Ammon's horn (tissue), 1 donor: Measurements from ENCODE around the gene YWHAH.

ENCODE experiments used
- DNase-seq: peaks from one replicate; pipeline ENCODE4 v3.0.0-alpha.2; 2016; ENCODE audit warnings: low spot score

Gene YWHAH

GRCh38 chr22:31943978-31944699 lies at the start of gene YWHAH:
YWHAH (plus strand) TSS chr22:31944535; CDS start chr22:31944734, 199 bp downstream.
- peak; percentile 97 for DNase-seq

GRCh38 chr22:31895411-31896123 lies 48.8 kb upstream of the YWHAH start:
- DNase-seq, result no peak

DNA sequence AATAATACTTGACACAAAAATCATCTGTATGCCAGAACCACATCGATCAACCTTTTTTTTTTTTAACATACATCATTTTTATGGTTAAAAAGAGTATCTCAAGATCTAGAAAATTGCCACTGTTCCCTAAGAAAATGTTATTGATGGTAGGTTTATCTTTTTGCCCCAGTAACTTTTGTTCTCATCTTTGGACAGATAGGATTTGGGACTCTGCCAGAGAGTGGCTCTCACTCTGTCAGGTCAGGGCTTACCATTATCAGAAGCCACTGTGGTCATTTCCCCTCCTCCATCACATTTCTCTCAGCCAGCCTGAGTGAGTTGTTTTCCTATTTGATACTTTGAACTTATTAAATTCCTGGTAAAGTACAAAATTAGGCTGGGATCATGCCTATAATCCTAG lies 47.9 kb upstream of the YWHAH start:
- DNase-seq, result no peak

- peak; percentile 44 for DNase-seq
Observed at GRCh38 chr22:31897842-31898805, 46.2 kb upstream of the YWHAH start.

DNA sequence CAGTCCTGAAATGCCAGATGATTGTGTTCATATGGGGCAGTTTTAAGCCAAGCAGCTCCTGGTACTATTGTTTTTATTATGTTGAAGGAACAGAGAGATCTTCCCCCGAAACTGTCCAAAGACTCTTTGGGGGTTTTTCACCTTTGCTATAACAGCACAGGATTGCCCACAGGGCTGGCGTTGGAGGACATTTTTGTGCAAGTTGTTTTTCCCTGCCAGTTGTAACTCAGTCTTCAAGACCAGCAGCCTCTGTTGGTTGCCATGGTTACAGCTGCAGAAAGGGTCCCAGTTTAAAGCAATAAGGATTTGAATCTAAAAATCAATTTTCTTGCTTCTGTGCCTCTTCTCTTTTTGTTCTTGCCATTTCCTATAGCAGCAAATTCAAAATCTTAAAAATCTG lies 45.4 kb upstream of the YWHAH start:
- DNase-seq, result peak; percentile 60

- no peak for DNase-seq
Observed at GRCh38 chr22:31899669-31900068, 44.7 kb upstream of the YWHAH start.

DNA sequence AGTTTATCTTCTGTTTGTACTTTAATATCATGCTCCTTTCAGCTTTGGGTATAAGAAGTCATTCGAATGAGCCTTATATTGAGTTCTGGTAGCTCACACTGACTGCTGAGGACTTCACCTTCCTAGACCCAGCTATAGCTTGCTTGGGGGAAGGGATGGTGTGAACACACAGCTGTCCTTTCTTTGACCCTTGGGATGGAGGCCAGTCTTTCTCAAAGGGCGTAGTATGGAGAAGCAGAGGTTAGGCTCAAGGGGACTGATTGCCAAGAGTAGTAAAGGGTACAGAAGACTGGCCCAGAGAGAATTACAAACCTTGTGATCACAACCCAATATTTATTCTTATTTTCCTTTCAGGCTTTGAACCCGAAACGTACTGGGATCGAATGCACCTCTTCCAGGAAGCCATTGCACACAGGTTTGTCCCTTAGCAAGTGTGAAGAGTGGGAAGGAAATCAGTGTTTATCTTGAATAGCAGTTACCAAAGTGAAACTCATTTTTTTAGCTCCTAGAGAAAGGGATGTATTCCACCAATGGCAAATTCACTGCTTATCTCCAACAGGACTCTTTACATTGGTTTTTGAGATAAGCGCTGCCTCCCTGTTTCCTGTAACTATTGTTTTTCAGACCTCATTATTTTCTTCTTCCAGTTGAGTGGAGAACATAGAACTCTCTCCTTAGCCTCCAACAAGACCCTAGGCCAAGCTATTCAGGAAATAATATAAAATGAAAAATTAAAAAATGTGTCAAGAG lies 42.8 kb upstream of the YWHAH start:
- no peak for DNase-seq

GRCh38 chr22:31904651-31905050 lies 39.7 kb upstream of the YWHAH start:
- DNase-seq, result no peak

GRCh38 chr22:31905356-31905755 lies 39.0 kb upstream of the YWHAH start:
- DNase-seq, result no peak

GRCh38 chr22:31906086-31906485 lies 38.2 kb upstream of the YWHAH start:
- no peak for DNase-seq

DNA sequence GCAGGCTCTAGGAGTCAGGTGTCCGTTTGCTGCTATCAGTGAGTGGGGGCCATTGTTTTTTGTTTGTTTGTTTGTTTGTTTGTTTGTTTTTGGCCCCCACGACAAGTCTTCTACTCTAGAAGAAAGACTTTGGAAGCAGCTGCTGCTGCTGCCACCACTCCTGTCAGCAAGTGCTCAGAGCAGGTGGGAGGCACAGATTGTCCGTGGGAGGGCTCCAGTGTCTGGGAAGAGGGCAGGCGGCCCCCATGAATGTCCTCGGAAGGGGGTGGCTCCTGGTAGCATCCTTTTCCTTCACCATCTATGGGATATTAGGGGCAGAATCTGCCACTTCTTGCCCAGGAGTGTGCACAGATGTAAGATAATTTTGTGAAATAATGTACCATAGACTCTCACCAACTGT lies 37.8 kb upstream of the YWHAH start:
- no peak for DNase-seq

GRCh38 chr22:31909977-31910376 lies 34.4 kb upstream of the YWHAH start:
- DNase-seq, result no peak

DNA sequence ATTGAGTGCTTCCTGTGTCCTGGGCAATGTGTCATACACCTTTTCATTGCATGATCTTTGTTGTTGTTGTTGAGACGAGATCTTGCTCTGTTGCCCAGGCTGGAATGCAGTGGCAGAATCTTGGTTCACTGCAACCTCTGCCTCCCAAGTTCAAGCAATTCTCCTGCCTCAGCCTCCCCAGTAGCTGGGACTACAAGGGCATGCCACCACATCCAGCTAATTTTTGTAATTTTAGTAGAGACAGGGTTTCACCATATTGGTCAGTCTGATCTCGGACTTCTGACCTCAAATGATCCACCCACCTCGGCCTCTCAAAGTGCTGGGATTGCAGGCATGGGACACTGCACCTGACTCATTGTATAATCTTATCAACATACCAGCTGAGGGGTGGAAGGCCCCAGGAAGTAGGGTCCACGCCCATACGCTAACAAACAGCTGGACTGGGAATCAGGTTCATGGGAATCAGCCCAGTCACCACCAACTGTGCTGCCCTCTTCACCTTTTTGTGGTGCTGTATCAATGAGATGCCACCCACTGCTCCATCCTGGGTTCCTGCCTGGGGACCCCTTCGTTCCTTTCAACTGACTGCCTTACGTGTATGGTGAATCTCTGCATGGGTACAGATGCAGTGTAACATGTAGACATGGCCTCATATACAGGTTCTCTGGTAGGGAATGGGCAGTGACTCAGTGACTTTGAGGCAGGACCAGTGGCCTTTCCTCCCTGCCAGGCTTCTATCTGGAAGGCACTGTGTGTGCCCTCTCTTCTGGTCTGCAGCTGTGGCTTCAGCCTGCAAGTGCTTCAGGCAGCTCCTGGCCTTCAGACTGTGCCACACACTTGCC lies 32.5 kb upstream of the YWHAH start:
- DNase-seq, result no peak

GRCh38 chr22:31912407-31912743 lies 32.0 kb upstream of the YWHAH start:
- DNase-seq, result no peak

DNA sequence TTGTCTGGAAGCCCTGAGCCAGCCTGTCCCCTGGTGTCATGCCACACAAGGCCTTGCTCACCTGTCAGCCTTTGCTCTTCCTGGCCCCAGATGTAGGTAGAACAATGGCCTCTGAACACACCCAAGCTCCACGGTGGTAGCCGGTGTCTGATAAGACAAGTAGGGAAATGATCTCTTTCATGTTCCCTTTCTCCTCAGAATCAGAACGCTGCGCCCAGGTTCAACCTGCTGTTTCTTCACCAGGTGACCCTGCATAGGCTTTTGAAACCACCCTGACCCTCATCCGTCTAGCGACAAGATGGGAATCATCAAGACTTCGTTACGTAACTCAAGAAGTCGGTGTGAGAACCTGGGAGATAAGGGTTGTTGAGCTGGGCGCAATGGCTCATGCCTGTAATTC lies 28.7 kb upstream of the YWHAH start:
- DNase-seq, result no peak

- DNase-seq, result peak; percentile 68
Observed at GRCh38 chr22:31917227-31917921, 27.0 kb upstream of the YWHAH start.

GRCh38 chr22:31919730-31920129 lies 24.6 kb upstream of the YWHAH start:
- DNase-seq, result no peak

- DNase-seq, result no peak
Observed at GRCh38 chr22:31920306-31920705, 24.0 kb upstream of the YWHAH start.

DNA sequence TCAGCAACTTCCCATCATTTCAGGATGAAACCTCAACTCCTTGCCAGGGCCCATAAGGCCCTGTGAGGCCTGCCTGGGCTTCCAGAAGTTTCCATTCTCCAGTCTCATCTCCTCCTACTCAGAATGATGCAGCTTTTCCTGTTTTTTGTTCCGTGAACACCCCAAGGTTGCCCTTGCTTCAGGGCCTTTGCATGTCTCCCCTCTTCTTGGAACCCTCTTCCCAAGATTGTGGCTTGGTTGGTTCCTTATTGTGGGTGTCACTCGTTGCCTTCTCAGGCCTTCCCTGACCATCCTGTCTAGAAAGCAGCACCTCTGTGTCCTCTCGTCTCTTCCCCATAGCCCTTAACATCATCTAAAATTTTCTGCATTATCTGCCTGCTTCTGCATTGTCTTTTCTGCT lies 23.2 kb upstream of the YWHAH start:
- DNase-seq, result no peak

DNA sequence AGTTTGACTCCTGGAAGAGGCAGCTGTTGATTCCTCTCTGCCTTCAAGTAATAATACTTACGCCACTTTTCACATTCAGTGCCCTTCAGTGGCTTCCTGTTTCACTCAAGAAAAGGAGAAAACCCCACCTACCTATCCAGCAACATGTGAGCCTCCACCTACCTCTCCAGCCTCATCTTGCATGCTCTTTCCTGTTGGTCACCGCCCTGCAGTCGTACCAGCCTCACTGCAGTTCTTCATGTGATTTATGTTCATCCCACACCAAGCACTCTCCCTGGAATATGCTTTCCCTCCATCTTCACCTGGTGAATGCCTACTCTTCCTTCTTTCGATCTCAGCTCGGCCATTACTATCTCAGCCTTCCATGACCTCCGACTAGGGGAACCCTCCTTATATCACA lies 21.8 kb upstream of the YWHAH start:
- DNase-seq, result no peak
